Tongue (tissue), 2 donors: Measurements from ENCODE around the gene AGPAT2. TPM values are rescaled to one million over a fixed set of nuclear protein-coding genes. Genes with fewer than 3 reads are reported as not detected.

Experiments
- DNase-seq: peaks from one replicate; pipeline ENCODE4 v3.0.0-alpha.2; 2015
- total RNA-seq: library from RNA; depleted of rRNA; stranded (reverse); fragments of >200 nt; gene quantifications from one replicate; pipeline ENCODE4 v1.2.3, GENCODE V29; 2014

Gene AGPAT2
- total RNA-seq: 24.6 TPM

DNA sequence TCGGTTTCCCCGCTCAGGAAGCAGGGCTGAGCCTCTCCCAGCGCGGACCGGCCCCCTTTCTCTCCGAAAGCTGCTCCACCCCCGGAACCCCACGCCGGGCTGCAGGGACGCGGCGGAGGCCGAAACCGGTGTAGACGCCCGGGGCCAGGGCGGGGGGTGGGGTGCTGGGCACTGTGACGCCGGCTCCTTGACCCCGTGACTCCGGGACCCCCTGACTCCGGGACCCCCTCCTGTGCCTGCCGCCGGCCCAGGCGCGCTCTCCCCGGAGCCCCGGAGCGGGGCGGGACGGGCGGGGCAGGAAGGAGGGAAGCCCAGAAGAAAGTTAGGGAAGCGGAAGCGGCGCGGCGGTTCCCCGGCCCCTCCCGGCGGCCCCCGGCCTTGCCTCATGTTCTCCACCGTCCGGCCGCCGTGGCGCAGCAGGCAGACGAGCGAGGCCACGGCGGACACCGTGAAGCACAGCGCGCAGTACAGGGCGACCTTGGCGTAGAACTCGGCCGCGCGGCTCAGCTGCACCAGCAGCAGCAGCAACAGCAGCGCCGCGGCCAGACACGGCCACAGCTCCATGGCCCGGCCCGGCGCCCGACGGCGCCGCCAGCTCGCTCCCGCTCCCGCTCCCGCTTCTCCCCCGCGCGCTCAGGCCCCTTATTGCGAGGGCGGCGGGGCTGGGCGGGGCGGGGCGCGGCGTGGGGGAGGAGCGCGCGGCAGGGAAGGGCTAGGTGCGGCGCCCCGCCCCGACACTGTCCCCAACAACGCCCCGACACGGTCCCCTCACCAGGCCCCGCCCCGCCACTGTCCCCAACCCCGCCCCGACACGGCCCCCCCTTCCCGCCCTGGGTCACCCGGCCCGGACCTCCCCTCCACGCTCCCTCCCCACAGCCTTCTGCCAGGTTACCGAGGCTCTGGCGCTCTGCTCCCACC, at the start of gene AGPAT2:
AGPAT2 (minus strand) TSS at position 664 of the 918 bp plus-strand sequence; CDS start at position 564, 100 bp downstream.
- DNase-seq: peak; percentile 71

DNA sequence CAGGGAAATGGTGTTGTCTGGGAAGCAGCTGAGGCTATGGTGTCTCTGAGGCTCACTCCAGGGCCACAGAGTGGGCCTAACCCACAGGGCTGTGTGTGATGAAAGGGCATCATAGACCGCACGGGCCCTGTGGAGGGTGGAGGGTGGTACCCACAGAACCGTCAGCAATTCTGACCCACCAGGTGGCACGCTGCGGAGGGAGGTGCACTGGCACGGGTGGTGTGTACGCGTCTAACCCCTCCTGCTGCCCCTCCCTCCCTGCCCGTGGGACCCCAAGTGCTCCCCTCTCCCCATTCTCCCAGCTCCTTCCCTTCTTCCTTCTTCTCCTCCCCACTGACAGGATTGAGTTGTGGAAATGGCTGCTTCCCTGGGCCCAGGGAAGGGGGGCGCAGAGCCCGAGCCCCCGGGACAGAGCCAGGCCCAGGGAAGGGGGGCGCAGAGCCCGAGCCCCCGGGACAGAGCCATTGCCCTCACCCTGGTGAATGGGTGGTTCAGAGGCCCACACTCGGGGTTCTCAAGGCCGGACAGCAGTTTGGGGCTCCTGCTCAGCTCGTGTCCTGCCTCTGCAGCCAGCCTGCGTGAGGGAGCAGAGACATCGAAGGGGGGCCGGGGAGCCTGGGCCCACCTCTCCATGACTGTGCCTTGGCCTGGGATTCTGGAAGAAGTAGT, 48.7 kb upstream of the AGPAT2 start:
- DNase-seq: no peak

DNA sequence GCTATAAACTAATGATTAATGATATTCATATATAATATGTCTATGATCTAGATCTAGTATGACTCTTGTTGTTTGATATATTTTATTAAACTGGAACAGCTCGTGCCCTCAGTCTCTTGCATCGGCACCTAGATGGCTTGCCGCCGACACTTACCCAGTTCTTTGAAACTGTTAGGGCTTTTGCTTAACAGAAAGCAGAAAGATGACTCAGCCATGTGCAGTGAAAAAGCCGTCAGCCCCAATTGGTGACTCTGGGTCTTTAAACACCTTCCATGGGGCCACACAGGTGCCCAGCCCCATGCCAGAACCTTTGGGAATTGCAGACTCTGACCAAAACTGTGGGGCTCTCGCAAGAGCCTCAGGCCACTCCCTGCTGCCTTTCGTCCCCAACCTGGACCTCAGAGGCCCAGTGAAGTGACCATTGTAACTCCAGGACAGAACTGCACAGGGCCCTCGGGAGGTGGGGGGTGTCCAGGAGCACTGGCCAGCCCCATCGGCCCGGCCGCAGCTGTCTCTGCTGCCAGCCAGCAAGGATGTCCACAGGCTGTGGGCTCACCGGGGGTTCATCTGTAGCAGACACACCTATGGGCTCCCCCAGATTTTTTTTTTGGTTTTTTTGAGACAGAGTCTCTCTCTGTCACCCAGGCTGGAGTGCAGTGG, 47.7 kb upstream of the AGPAT2 start:
- no peak for DNase-seq

DNA sequence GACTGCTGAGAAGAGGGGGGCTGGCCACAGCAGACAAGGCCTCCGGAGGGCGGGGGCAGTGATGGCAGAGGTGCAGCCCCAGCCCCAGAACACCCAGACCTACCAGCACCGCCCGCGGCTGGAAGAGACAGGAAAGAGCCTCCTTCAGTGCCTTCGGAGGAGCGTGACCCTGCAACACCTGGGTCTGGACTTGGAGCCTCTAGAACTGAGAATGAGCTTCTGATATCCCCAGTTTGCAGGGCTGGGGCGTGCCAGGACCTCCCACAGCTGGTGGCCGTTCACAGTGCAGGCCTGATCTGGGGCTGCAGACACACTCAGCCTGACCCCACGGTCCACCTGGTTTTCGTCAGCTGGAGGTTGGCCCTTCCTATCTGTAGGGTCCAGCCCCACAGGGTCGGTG, 46.4 kb upstream of the AGPAT2 start:
- no peak for DNase-seq

DNA sequence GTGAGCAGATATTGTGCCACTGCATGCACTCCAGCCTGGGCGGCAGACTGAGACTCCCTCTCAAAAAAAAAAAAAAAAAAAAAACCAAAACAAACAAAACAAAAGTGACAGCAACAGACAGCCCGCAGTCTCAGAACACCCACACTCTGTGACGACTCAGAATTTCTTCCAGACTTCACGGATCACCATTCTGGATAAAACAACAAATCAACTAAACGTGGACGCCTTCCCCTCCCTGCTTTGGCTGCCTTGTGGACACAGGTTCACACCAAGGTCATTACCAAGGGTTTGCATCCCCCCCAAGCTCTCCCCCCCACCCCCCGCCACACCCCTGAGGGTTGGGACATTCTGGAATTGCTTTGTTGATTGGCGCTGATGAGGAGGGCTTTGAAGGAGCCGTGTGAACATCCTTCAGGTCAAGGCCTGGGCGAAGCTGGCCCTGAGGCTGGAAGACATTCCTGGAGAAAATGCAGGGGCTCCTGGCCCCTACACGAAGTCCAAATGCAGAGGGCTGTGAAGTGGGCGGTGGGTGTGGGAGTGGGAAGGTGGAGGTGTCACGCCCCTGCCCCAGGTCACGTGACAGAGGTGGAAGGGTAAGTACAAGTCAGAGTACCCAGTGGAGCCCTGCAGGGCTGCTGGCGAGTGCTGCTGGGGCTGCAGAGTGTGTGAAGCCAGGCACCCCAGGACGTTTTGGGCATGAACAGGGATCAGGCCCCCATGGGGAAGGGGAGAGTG, 45.4 kb upstream of the AGPAT2 start:
- DNase-seq: no peak

DNA sequence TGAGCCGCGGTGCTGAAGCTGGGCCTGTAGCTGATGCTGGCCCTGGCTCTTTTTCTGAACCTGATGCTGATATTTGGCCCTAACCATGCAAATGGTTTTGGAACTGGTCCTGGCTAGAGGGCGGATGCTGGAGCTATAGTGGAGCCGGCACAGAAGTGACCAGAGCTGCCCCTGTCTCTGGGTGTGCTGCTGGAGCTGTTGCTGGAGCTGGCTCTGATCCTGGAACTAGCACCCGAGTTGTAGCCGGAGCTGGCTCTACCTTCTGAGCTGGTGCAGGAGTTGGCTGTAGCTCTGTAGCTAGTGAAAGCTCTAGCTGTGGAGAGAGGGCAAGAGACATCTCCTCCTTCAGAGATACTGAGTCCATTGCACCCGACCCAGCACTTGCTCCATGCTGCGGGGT, 42.7 kb upstream of the AGPAT2 start:
- DNase-seq: no peak

DNA sequence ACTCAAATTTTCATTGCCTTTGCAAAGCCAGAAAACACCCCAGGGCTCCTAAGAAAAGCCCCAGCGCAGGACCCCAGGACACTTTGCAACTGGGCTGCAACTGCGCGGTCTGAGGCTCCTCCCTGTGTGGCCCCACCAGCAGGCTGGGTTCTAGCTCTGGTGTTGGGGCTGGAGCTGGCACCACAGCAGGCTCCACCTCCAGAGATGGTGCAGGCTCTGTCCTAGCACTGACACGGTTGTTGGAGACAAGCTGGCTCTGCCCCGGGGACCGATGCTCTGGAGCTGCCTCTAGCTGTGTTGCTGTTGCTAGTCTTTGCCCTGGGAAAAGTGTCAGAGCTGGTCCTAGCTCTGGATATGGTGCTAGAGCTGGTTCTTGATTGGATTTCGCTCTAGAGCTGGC, 41.9 kb upstream of the AGPAT2 start:
- no peak for DNase-seq

DNA sequence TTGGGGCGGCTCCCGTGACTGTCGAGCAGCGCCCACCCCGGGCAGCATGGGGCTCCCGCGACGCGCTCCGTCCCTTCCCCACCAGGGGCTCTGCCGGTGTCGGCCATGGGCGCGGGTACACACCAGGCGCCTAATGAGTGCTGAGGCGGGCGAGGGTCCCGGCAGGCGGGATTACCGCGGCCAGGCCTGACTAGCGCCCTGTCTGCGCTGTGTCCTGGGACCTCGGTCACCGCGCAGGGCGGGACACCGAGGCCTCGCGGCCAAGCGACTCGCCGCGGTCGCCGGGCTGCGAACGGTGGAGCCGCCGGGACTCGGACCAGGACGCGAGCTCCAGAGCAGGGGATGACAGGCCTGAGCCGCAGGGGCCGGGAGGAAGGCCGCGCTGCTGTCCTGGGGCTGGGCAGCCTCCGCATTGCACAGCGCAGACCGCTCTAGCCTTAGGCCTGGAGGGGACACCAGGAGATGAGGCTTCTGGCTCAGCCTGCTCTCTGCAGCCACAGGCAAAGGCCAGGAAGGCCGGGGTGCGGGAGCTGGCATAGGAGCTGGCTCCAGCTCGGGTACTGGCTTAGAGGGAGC, 41.4 kb upstream of the AGPAT2 start:
- DNase-seq: no peak

DNA sequence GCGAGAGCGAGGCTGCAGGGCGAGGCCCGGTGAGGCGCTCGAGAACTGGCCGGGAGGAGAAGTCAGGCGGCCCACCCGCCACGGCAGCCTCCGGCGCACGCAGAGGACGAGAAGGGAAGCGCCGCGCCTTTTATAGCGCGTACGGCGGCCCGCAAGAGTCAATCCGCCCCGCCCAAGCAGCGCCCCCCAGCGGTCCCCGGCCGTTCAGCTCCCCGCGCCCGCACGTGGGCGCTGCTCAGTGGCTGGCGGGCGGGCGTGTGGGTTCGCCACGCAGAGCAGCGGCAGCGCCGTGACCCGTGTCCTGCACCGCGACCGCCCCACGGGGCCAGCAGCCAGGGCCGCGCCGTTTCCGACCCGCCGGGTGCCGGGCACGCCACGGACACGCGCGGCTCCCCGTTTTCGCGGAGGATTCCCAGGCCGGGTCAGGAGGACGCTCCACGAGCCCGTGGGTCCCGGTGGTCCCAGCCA, 40.9 kb upstream of the AGPAT2 start:
- DNase-seq: peak; percentile 94

DNA sequence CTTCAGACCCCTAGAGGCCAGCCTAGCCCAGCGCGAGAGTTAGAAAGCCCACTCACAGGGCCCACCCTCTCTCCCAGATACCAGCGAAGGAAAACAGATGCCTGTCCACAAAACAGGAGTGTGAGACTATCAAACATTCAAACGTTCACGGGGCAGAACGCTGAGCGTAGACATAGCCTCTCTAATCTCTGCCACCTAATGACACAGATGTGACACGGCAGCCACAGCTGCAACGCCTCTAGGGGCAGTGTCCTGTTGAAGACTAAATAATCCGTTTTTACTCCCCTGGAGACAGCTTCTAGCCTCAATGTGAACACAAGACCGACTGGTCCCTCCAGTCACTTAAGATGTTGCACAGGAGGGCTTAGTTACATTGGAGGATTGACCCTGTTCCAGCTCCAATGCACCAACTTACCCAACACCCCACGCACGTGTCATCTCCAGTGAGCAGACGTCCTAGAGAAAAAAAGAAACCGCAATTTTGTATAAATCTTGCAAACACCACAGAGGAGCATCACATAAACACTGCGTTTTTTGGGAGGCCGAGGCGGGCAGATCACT, 39.5 kb upstream of the AGPAT2 start:
- DNase-seq: no peak

DNA sequence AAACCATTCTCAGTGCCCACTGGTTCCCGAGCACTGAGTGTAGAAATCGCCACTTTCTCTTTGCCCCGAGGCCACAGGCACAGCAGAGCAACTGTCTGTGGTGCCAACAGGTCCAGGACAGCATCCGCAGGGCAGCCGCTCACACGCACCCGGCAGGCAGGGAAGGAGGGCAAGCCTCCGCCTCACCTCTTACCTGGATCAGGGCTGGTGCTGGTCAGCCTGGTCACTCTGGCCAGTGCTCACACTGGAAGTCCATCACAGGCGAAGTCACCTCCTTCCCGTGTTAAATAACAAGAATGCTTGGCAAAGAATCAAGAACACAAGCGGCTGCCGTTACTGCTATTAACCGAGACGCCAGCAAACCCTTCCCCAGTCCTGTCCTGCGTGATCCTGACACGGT, 38.9 kb upstream of the AGPAT2 start:
- no peak for DNase-seq

DNA sequence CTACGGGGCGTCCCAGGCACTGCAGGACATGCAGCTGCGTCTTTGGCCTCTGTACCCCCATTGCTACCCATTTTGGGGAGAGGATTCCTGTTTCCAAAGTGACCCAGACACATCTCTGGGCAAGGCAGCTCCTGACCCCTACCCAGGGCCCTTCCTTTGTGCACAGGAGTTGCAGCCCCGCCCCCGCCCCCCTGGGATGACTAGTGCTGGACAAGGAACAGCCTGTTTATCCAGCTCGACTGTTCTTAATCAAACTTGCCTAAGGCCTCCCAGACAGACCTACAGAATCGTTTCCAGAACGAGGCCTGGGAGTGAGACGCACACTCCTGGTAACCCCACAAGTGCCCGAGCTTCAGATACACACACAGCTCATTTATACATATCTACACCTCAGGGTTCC, 38.4 kb upstream of the AGPAT2 start:
- DNase-seq: no peak

DNA sequence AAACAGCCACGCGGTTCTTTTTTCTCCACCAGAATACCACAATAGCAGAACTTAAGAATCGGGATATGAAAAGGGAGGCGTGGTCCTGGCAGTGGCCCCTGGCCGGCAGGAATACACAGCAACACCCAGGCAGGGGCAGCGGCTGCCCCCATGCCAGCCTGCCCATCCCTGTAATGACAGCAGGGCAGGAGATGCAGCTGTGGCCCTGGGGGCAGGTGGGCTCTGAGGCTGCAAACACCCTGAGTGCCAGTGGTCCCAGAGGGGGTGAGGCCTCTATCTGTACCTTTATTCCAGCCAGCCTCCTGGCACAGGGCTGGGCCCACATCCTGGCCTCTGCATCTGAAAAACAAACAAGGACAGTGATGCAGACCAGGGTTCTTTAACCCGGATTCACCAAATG, 37.5 kb upstream of the AGPAT2 start:
- no peak for DNase-seq

DNA sequence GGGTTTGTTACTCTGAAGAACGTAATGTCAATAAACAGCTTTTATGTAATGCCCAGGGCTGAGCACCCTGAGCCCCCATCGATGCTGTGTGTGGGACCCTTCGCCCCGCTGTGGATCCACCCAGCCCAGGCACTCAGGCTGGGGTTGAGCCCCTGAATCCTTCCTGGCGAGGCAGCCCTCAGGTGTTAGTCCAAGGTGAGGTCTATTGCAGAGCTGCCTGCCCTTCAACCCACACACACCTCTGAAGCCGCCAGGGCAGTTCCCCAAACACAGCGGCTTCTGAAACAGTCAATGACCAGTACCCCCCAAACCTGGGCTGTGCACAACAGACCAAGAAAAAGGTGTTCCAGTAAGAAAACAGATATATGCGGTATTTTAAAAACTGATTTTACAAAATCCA, 36.7 kb upstream of the AGPAT2 start:
- no peak for DNase-seq

DNA sequence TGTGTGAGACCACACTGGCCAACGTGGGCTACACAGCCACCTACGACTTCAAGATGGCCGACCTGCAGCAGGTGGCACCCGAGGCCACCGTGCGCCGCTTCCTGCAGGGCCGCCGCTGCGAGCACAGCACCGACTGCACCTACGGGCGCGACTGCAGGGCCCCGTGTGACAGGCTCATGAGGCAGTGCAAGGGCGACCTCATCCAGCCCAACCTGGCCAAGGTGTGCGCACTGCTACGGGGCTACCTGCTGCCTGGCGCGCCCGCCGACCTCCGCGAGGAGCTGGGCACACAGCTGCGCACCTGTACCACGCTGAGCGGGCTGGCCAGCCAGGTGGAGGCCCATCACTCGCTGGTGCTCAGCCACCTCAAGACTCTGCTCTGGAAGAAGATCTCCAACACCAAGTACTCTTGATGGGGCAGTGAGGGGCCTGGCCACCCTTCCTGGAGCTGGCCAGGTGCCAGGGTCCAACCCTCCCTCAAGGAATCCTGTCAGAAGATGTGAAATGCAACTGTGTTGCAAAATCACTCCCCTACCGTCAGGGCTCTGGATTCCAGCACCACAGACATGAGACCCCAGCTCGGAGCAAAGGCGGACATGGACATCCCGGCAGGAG, 36.2 kb upstream of the AGPAT2 start:
- DNase-seq: no peak

DNA sequence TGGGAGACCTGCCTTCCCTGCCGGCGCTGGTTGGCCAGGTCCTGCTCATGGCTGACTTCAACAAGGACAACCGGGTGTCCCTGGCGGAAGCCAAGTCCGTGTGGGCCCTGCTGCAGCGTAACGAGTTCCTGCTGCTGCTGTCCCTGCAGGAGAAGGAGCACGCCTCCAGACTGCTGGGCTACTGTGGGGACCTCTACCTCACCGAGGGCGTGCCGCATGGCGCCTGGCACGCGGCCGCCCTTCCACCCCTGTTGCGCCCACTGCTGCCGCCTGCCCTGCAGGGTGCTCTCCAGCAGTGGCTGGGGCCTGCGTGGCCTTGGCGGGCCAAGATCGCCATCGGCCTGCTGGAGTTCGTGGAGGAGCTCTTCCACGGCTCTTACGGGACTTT, 35.7 kb upstream of the AGPAT2 start:
- no peak for DNase-seq

DNA sequence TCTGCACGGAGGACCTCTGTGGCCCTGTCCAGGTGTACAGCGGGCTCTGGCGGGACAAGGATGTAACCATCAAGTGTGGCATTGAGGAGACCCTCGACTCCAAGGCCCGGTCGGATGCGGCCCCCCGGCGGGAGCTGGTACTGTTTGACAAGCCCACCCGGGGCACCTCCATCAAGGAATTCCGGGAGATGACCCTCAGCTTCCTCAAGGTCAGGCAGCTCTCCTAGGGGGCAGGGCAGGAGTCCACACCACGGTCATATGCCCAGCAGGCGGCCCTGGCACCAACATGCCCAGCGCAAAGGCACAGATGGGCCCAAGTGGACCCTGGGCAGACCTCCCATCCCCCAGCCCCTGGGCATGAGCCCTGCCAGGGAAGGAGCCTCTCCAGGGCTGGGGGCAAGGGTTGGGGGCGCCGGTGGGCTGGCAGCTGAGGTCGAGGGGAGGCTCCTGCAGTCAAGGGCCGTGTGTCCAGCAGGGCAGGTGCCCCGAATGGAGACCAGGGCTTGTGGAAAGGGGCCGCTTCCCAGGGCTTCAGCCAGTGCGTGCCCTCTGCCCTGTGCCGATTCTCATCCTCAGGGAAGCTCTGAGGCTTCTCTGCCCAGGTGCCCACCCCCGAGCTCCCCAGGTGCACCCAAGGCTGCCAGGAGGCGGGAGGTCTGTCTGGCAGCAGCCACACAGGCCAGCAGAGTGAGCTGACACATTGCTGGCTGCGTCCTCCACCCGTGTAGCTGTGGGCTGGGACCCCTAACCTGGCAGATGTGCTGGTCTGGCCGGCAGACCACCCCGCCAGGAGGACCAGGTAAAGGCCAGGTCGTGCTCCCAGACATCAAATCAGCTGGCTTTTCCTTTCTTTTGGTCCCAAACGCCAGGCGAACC, 35.1 kb upstream of the AGPAT2 start:
- DNase-seq: no peak

DNA sequence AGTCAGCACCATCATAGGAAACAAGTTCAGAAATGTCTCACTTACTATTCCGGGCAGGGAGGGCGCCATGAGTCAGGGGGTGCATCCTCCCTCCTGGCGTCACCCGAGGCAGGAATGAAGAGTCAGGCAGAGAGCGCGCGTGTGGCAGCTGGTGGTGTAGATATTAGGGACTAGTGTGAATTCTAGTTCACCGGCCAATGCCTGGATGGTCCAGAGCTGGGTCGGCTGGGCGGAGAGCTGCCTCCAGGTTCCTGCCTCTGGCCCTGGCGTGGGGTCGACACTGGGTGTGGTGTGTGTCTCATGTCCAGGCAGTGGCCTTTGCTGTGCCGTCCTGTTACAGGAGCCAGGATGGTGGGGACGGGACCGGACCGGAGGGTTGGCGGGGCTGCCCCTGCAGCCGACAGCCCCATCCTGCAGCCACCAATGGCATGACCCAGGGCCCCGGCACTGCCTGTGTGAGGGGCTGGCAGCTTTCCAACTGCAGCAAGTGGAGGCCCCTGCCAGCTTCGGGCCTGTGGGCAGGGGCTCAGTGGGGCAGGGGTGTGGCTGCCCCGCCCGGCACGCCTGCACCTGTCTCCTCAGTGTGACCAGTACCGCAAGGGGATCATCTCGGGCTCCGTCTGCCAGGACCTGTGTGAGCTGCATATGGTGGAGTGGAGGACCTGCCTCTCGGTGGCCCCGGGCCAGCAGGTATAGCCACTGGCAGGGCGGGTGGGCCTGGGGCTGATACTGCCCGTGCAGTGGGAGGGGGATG, 34.3 kb upstream of the AGPAT2 start:
- DNase-seq: peak; percentile 61

DNA sequence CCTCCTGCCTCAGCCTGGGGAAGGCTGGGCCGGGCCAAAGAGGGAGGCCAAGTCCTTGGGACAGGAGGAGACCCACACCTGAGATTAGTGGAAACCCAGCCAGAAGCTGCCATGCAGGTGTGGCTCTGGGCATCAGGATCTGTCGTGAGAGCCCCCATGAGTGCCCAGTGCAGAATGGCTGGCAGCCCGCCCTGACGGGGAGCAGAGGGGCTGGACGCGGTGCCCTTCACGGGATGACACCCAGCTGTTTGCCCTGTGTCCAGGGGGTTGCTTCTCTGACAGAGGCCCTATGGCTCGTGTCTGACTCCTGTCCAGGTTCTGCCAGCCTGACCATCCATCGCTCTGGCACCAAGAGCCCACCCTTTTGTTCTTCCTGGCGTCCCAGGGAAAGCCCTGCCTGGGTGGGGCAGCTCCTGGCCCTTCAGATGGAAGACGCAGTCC, 33.7 kb upstream of the AGPAT2 start:
- no peak for DNase-seq
